Heart left ventricle (tissue), 16 donors: ENCODE measurements around the gene FAM20C. TPM values are rescaled to one million over a fixed set of nuclear protein-coding genes. Genes with fewer than 3 reads are reported as not detected.

Experiments used
- ATAC-seq, 4 donors: fragments of 200-7000 bp; cut with Tn5 transposase; one replicate each; pipeline ENCODE4 v1.9.1; 2020 to 2022; ENCODE audit warnings: moderate library complexity in 4 of 4, mild to moderate bottlenecking in 3 of 4, moderate number of reproducible peaks in 1 of 4
- DNase-seq, 5 donors: peaks; one replicate each; pipeline ENCODE4 v3.0.0-alpha.2; 2020
- H3K27ac ChIP-seq, 12 donors: fragments of 200-600 bp; sonication (generic) in 4 of 12; one replicate each; pipeline versions ENCODE4 v1.5.0 to v1.8.0; 2016 to 2022; ENCODE audit warnings: mild to moderate bottlenecking in 2 of 12
- H3K27me3 ChIP-seq, 9 donors: fragments of 200-600 bp; sonication (generic) in 2 of 9; one replicate each; pipeline versions ENCODE4 v1.5.1 to v1.8.0; 2016 to 2022; ENCODE audit warnings: mild to moderate bottlenecking in 3 of 9
- H3K36me3 ChIP-seq, 9 donors: fragments of 200-600 bp; sonication (generic) in 2 of 9; one replicate each; pipeline versions ENCODE4 v1.5.0 to v1.8.0; 2018 to 2022; ENCODE audit warnings: mild to moderate bottlenecking in 2 of 9
- H3K4me1 ChIP-seq, 12 donors: fragments of 200-600 bp; sonication (generic) in 4 of 12; one replicate each; pipeline versions ENCODE4 v1.5.0 to v1.8.0; 2016 to 2022; ENCODE audit warnings: mild to moderate bottlenecking in 3 of 12
- H3K4me3 ChIP-seq, 12 donors: fragments of 200-600 bp; sonication (generic) in 4 of 12; one replicate each; pipeline versions ENCODE4 v1.5.0 to v1.8.0; 2017 to 2022; ENCODE audit warnings: mild to moderate bottlenecking in 9 of 12, moderate library complexity in 4 of 12
- H3K9me3 ChIP-seq, 12 donors: fragments of 200-600 bp; sonication (generic) in 4 of 12; one replicate each; pipeline versions ENCODE4 v1.5.0 to v1.8.0; 2016 to 2022; ENCODE audit warnings: mild to moderate bottlenecking in 1 of 12
- CTCF ChIP-seq, 12 donors: fragments of 200-600 bp; sonication (generic) in 4 of 12; IDR thresholded peaks; one replicate each; pipeline versions ENCODE4 v1.5.0 to v1.8.0; 2018 to 2022; ENCODE audit warnings: antibody characterized with exemption in 12 of 12, mild to moderate bottlenecking in 5 of 12
- POLR2A ChIP-seq, 2 donors: fragments of 450-650 bp; IDR thresholded peaks; one replicate each; pipeline ENCODE4 v1.6.1; 2017; ENCODE audit warnings: antibody characterized with exemption in 2 of 2, mild to moderate bottlenecking in 2 of 2, moderate library complexity in 2 of 2
- WGBS, 4 donors: extraction: QIAGEN DNeasy Blood & Tissue Kit in 2 of 4; methylation state at CpG; one replicate each; pipeline versions ENCODE4 v1.1.5 to v1.1.7; 2013 to 2018; 5-methylcytosine and 5-hydroxymethylcytosine counted together
- intact Hi-C, 10 donors: fragments of 100-400 bp; cut with DNase I; formaldehyde crosslinking; loops; one replicate each; pipeline versions ENCODE4 v1.11.1 to v1.14.2; 2022
- polyA plus RNA-seq, 2 donors: library from polyadenylated mRNA; stranded (reverse); fragments of 200-250 nt; gene quantifications; one replicate each; pipeline ENCODE4 v1.2.3, GENCODE V29; 2013
- total RNA-seq, 9 donors: library from RNA; depleted of rRNA in 2 of 9; stranded (reverse); fragments of >200 nt in 2 of 9; fragmentation: NEBNext Ultra II Directional in 3 of 9; extraction: Animal tissue kit (Norgen Biotek cat#: 25700) in 3 of 9; gene quantifications; one replicate each; pipeline versions ENCODE4 v1.1.0 to v1.2.4, GENCODE V29; 2016 to 2023
- donor health status: ischemic (EF 13 %, LVEDD 7.1; RV severe dilation, severe dysfunction).
- donor health status: healthy with polysubstance abuse.
- donor health status: DM: no; HTN: yes; CAD: no.
- donor health status: DM: no; HTN: no; CAD: no.
- donor health status: ischemic (EF 25% LVEDD 6.9; RV normal size, moderate dysfunction).
- donor health status: ischemic (EF 25% LVEDD 5.7; RV mildly dilated, moderate dysfunction).
- donor health status: healthy.
- donor health status: DM: yes; HTN: yes; CAD: no.
- donor health status: ischemic (EF 35%, LVEDD 5.7; RV mildly dilated, moderate dysfunction).
- donor health status: nonischemic (EF 11% LVEDD 7.7; RV severe dilation, severe dysfunction).
- donor health status: DM: yes; HTN: yes; CAD: no.
- donor health status: PGD.
- donor health status: ischemic (EF 29% LVEDD 5.4; RV normal size, mild dysfunction).
- donor health status: nonischemic (EF 23%, LVEDD 6.1; RV moderate dilation, normal function).

The FAM20C gene
- total and polyA plus RNA-seq, 11 donors, result 11.1 to 52.0 (median 21.0) TPM

DNA sequence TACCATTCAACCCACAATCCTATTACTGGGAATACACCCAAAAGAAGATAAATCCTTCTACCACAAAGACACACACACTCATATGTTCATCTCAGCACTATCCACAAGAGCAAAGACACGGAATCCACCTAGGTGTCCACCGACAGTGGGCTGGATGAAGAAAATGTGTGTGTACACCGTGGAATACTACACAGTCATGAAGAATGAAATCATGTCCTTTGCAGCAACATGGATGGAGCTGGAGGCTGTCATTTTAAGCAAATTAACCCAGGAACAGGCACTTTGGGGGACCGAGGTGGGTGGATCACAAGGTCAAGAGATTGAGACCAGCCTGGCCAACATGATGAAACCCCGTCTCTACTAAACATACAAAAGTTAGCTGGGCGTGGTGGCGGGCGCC, 89.3 kb downstream of the FAM20C start:
- intact Hi-C loops, result no loop called here

DNA sequence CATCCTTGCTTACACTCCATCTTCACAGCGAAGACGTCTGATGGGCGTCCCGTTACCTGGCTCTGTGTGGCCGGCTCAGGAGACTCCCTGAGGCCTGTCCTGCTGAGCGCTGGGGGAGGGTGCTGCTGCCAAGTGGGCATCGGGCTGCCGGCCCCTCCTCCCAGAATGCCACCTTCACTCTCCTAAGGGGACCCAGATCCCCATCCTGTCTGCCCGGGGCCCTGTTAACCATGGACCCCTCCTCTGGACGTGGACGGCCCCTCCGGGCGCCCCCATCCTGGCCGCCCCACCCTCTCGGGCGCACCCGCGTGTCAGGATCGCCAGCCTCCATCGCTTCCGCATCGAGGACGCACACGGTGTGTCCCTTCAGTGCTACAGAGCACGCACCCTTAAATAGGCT, 90.2 kb downstream of the FAM20C start:
- TF ChIP-seq CTCF (IDR thresholded peaks at IDR 0.05) (no peak), POLR2A (IDR thresholded peaks at IDR 0.05) (no peak)
- ATAC-seq (no peak), DNase-seq (peak in 2 of 5 donors; percentile 1 to 6)
- intact Hi-C loops, result no loop called here
- Histone ChIP-seq H3K36me3 (no peaks in the 10 kb centered on the region), H3K27me3 (peaks cover 0 to 22% (median 0%) of the 10 kb centered on the region in 9 donors), H3K9me3 (no peaks in the 10 kb centered on the region), H3K4me3 (no peak overlapping the region), H3K4me1 (no peaks in the 10 kb centered on the region), H3K27ac (no peak overlapping the region)
- WGBS, 4 donors, result 92 to 96% (median 93%) methylated on average over 25 of the region's 25 CpGs

More for the DNA sequence above, 89.3 kb downstream of the FAM20C start:
- WGBS, 4 donors, result 89 to 93% (median 90%) methylated on average over 8 of the region's 8 CpGs
- Histone ChIP-seq H3K36me3 (no peaks in the 10 kb centered on the region), H3K4me3 (no peak overlapping the region), H3K27ac (no peak overlapping the region), H3K4me1 (no peaks in the 10 kb centered on the region), H3K27me3 (peaks cover 0 to 22% (median 0%) of the 10 kb centered on the region in 9 donors), H3K9me3 (peaks cover 0 to 7% (median 0%) of the 10 kb centered on the region in 12 donors)
- TF ChIP-seq POLR2A (IDR thresholded peaks at IDR 0.05) (no peak), CTCF (IDR thresholded peaks at IDR 0.05) (no peak)
- ATAC-seq (no peak), DNase-seq (peak in 1 of 5 donors; percentile 1)

DNA sequence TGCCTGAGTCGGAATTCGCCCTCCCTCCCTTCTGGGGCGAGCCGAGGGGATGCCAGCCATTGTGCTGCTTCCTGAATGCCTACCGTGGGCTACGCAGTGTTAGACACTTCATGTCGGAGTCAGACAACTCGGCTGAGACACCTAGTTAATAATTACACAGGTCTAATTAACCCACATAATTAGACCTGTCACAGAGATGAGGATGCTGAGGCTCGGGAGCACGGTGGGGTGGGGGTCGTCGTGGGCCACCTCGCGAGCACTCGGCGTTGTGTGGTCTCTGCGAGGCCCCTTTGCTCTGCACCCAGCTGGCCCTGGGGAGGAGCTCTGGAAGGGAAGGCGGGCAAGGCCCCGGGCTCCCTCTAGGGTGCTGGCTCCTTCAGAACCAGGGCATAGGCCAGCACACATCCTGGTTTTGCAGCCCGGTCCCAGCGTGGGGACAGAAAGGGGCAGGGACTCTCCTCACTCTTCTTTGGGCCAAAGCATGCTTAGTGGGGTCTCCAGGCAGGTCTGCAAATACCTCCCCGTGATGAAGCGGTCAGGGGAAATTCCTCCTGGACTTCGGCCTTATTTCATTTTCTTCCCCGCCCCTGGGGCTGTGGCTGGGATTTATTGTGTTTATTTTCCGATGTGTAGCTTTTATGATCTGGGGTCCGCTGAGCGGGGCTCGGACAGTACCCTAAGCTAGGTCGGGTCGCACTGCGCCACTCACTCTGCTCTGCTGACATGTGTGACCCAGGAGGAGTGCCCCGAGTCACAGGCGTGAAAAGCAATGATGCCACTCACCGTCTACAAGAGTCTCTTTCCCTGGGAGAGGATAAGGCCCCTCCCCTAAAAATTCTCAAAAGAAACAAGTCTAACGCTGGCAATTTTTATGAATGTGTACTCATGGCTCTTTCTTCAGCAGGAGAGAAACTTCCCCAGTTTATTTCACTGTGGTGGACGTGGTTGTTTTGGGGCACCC, 92.7 kb downstream of the FAM20C start:
- no peaks in the 10 kb centered on the region for H3K36me3 ChIP-seq
- H3K27ac ChIP-seq, result no peak overlapping the region
- H3K9me3 ChIP-seq, result no peaks in the 10 kb centered on the region
- DNase-seq, result peak in 2 of 5 donors; percentile 10 to 11
- no peak for ATAC-seq
- WGBS, 4 donors, result 79 to 85% (median 82%) methylated on average over 26 to 37 of the region's 37 CpGs
- TF ChIP-seq CTCF (IDR thresholded peaks at IDR 0.05), result no peak
- TF ChIP-seq POLR2A (IDR thresholded peaks at IDR 0.05), result no peak
- peaks cover 9 to 42% (median 21%) of the 10 kb centered on the region in 9 donors for H3K27me3 ChIP-seq
- intact Hi-C loops, result no loop called here
- H3K4me3 ChIP-seq, result no peak overlapping the region
- peaks cover 0 to 6% (median 0%) of the 10 kb centered on the region in 12 donors for H3K4me1 ChIP-seq

- H3K4me1 ChIP-seq, result peaks cover 0 to 13% (median 0%) of the 10 kb centered on the region in 12 donors
Measured at GRCh38 chr7:285731-286130, 93.4 kb downstream of the FAM20C start.

More at GRCh38 chr7:285731-286130, 93.4 kb downstream of the FAM20C start:
- WGBS, 4 donors, result 75 to 81% (median 78%) methylated on average over 16 of the region's 16 CpGs
- ATAC-seq (no peak), DNase-seq (peak in 2 of 5 donors; percentile 9 to 12)
- TF ChIP-seq POLR2A (IDR thresholded peaks at IDR 0.05), result no peak
- TF ChIP-seq CTCF (IDR thresholded peaks at IDR 0.05), result no peak
- no peak overlapping the region for H3K27ac ChIP-seq
- H3K4me3 ChIP-seq, result no peak overlapping the region
- no peaks in the 10 kb centered on the region for H3K9me3 ChIP-seq
- H3K27me3 ChIP-seq, result peaks cover 16 to 49% (median 28%) of the 10 kb centered on the region in 9 donors
- H3K36me3 ChIP-seq, result no peaks in the 10 kb centered on the region
- intact Hi-C loops, result no loop called here
